GM23338 (cell line): ENCODE data around the gene CCDC152. TPM values are rescaled to one million over a fixed set of nuclear protein-coding genes. Genes with fewer than 3 reads are reported as not detected.

ENCODE experiments used
- ATAC-seq: fragments of 200-7000 bp; cut with Tn5 transposase; 3 replicates; pipeline ENCODE4 v1.9.1; 2020
- DNase-seq: peaks from one replicate; pipeline ENCODE4 v3.0.0-alpha.2; 2015; ENCODE audit warnings: low spot score
- H2AFZ ChIP-seq: fragments of 200-600 bp; sonication (generic); 2 replicates; pipeline ENCODE4 v1.8.0; 2016; ENCODE audit warnings: antibody characterized with exemption, mild to moderate bottlenecking, moderate library complexity
- H3F3A ChIP-seq: fragments of 200-600 bp; sonication (generic); replicated peaks from 2 replicates; pipeline ENCODE4 v1.8.0; 2017; ENCODE audit warnings: antibody characterized with exemption, mixed run types, low read depth
- H3K27ac ChIP-seq: fragments of 200-600 bp; sonication (generic); 2 replicates; pipeline ENCODE4 v1.6.1; 2016; ENCODE audit warnings: low read depth
- H3K27me3 ChIP-seq: fragments of 200-600 bp; sonication (generic); 2 replicates; pipeline ENCODE4 v1.8.0; 2016; ENCODE audit warnings: mild to moderate bottlenecking, mixed run types, moderate library complexity; ENCODE audit not compliant: insufficient read depth
- H3K36me3 ChIP-seq: fragments of 200-600 bp; sonication (generic); 2 replicates; pipeline ENCODE4 v1.8.0; 2016; ENCODE audit warnings: mild to moderate bottlenecking; ENCODE audit not compliant: insufficient read depth
- H3K4me1 ChIP-seq: fragments of 200-600 bp; sonication (generic); 2 replicates; pipeline ENCODE4 v1.8.0; 2016; ENCODE audit warnings: mild to moderate bottlenecking, moderate library complexity; ENCODE audit not compliant: insufficient read depth
- H3K4me2 ChIP-seq: fragments of 200-600 bp; sonication (generic); 2 replicates; pipeline ENCODE4 v1.7.1; 2017; ENCODE audit warnings: mixed run types
- H3K4me3 ChIP-seq: fragments of 200-600 bp; sonication (generic); 2 replicates; pipeline ENCODE4 v1.6.1; 2016; ENCODE audit warnings: mixed run types
- H3K79me2 ChIP-seq: fragments of 200-600 bp; sonication (generic); replicated peaks from 2 replicates; pipeline ENCODE4 v1.8.0; 2017; ENCODE audit warnings: mild to moderate bottlenecking; ENCODE audit not compliant: insufficient read depth
- H3K9me2 ChIP-seq: fragments of 200-600 bp; sonication (generic); 2 replicates; pipeline ENCODE4 v1.8.0; 2017; ENCODE audit not compliant: insufficient read depth
- H4K20me1 ChIP-seq: fragments of 200-600 bp; sonication (generic); replicated peaks from 2 replicates; pipeline ENCODE4 v1.8.0; 2017; ENCODE audit warnings: mild to moderate bottlenecking; ENCODE audit not compliant: insufficient read depth
- H3K27ac Mint-ChIP-seq: 2 replicates; pipeline ENCODE4 v1.8.0; 2020; ENCODE audit warnings: inconsistent platforms, mild to moderate bottlenecking, moderate library complexity, mixed read lengths
- H3K27me3 Mint-ChIP-seq: 3 replicates; pipeline ENCODE4 v1.8.0; 2022; ENCODE audit warnings: low read depth, mild to moderate bottlenecking, moderate library complexity, mixed read lengths, inconsistent platforms; ENCODE audit not compliant: insufficient read depth, poor library complexity
- H3K36me3 Mint-ChIP-seq: 3 replicates; pipeline ENCODE4 v1.8.0; 2021; ENCODE audit warnings: low read depth, mild to moderate bottlenecking, inconsistent platforms, moderate library complexity, mixed read lengths
- H3K4me1 Mint-ChIP-seq: 3 replicates; pipeline ENCODE4 v1.8.0; 2020; ENCODE audit warnings: mild to moderate bottlenecking, inconsistent platforms, mixed read lengths
- H3K4me3 Mint-ChIP-seq: 3 replicates; pipeline ENCODE4 v1.8.0; 2021; ENCODE audit warnings: moderate library complexity, mild to moderate bottlenecking, inconsistent platforms, mixed read lengths
- H3K9me3 Mint-ChIP-seq: 3 replicates; pipeline ENCODE4 v1.8.0; 2020; ENCODE audit warnings: moderate library complexity, mild to moderate bottlenecking, inconsistent platforms, mixed read lengths
- EZH2 ChIP-seq: fragments of 200-600 bp; sonication (generic); IDR thresholded peaks from one replicate; pipeline ENCODE4 v1.8.0; 2017; ENCODE audit warnings: antibody characterized with exemption, mild to moderate bottlenecking, low read depth; ENCODE audit not compliant: unreplicated experiment
- EZH2phosphoT487 ChIP-seq: fragments of 200-600 bp; sonication (generic); IDR thresholded peaks from one replicate; pipeline ENCODE4 v1.8.1; 2018; ENCODE audit warnings: antibody characterized with exemption; ENCODE audit not compliant: unreplicated experiment
- JUNB ChIP-seq: IDR thresholded peaks from one replicate; pipeline ENCODE4 v1.6.1; 2016; ENCODE audit warnings: antibody characterized with exemption; ENCODE audit not compliant: unreplicated experiment
- NANOG ChIP-seq: IDR thresholded peaks from 2 replicates; pipeline ENCODE4 v1.6.1; 2016; ENCODE audit warnings: antibody characterized with exemption, borderline replicate concordance
- ZNF331 ChIP-seq: fragments of 250-450 bp; sonication (Bioruptor Pico); IDR thresholded peaks from 2 replicates; pipeline ENCODE4 v1.5.0; 2020; ENCODE audit warnings: low read depth, mild to moderate bottlenecking, moderate library complexity
- ZNF462 ChIP-seq: fragments of 250-450 bp; sonication (Bioruptor Pico); IDR thresholded peaks from 2 replicates; pipeline ENCODE4 v1.5.0; 2020; ENCODE audit warnings: mild to moderate bottlenecking, moderate library complexity
- polyA plus RNA-seq: library from polyadenylated mRNA; unstranded; fragments of >200 nt; fragmentation: Nextera tagmentation; extraction: Ambion mirVana; gene quantifications from 2 replicates; pipeline ENCODE4 v1.2.1, GENCODE V29; 2016
- total RNA-seq: library from RNA; depleted of rRNA; stranded (reverse); fragments of >200 nt; shearing (Covaris generic); gene quantifications from 2 replicates; pipeline ENCODE4 v1.2.3, GENCODE V29; 2014

CCDC152 gene
- total and polyA plus RNA-seq, 2 experiments from 2014 or later, result 16.2 to 75.9 TPM

- TF ChIP-seq ZNF462 (CRISPR knock-in tag), result no peak
- TF ChIP-seq JUNB, result no peak
Observed at GRCh38 chr5:42842921-42843641, 86.5 kb downstream of the CCDC152 start (continued).

- H3K27ac Mint-ChIP-seq, result no peak overlapping the region
- no peaks in the 10 kb centered on the region for H3K36me3 Mint-ChIP-seq
Observed at GRCh38 chr5:42843675-42844292, 87.2 kb downstream of the CCDC152 start.

More at GRCh38 chr5:42843675-42844292, 87.2 kb downstream of the CCDC152 start:
- no peak overlapping the region for H3K27ac ChIP-seq
- Mint-ChIP-seq H3K4me3 (no peak overlapping the region), H3K4me1 (peaks cover 3% of the 10 kb centered on the region; the same call in 1 of the 3 replicates), H3K27me3 (no peaks in the 10 kb centered on the region), H3K9me3 (peaks cover 9% of the 10 kb centered on the region; the same call in 1 of the 3 replicates)
- H2AFZ ChIP-seq, result no peak overlapping the region
- no peak for TF ChIP-seq ZNF462 (CRISPR knock-in tag)
- TF ChIP-seq EZH2phosphoT487, result no peak
- no peak for TF ChIP-seq EZH2
- no peak for TF ChIP-seq ZNF331
- no peak for TF ChIP-seq NANOG
- H3K4me3 ChIP-seq, result no peak overlapping the region
- H4K20me1 ChIP-seq, result no peaks in the 10 kb centered on the region
- H3K36me3 ChIP-seq, result no peaks in the 10 kb centered on the region
- ATAC-seq (no peak), DNase-seq (no peak)
- H3K79me2 ChIP-seq, result no peaks in the 10 kb centered on the region
- no peaks in the 10 kb centered on the region for H3K4me1 ChIP-seq
- H3F3A ChIP-seq, result no peaks in the 10 kb centered on the region
- H3K27me3 ChIP-seq, result no peaks in the 10 kb centered on the region
- no peak overlapping the region for H3K4me2 ChIP-seq
- no peaks in the 10 kb centered on the region for H3K9me2 ChIP-seq
